ENCODE data around the gene SMC3. TPM values are rescaled to one million over a fixed set of nuclear protein-coding genes. Genes with fewer than 3 reads are reported as not detected.
"Not testable (repeated sequence)": the region's sequence is repeated elsewhere in the genome, so short reads cannot be mapped to it uniquely, and the experiment has no call there.

Gene SMC3
- total and polyA plus RNA-seq, 12 donors: 11.1 to 23.5 (median 20.0) TPM

DNA sequence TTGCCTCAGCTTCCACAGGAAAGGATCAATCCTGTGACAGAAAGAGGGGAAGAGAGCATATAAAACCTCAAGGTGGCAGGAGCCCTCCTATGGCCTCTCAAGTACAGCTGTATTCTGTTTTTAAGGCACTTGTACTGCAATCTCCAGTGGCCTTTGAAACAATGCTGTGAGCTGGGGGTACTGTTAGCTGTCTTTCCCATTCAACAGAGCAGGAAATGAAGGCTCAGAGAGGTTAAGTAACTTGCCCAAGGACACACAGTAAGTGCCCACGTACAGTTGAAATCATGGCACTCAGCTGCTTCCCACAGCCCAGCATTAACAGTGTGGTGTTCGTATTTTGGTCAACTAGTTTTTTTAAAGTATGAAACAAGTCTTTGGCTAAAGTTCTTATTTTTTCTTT, 35.8 kb upstream of the SMC3 start:
- no peak overlapping the region for H3K4me3 ChIP-seq
- peaks cover 0 to 13% (median 0%) of the 10 kb centered on the region in 7 donors for H3K27me3 ChIP-seq
- intact Hi-C loops (cut with DNase I): no loop called here
- H3K4me1 ChIP-seq: peaks cover 0 to 51% (median 10%) of the 10 kb centered on the region in 9 donors
- no peaks in the 10 kb centered on the region for H3K9me3 ChIP-seq
- no peak for ATAC-seq
- H3K36me3 ChIP-seq: no peaks in the 10 kb centered on the region
- no peak overlapping the region for H3K27ac ChIP-seq
- DNase-seq: no peak
- 94 to 99% methylated on average over 2 of the region's 2 CpGs for WGBS, 2 donors
- TF ChIP-seq, protein P1, sequence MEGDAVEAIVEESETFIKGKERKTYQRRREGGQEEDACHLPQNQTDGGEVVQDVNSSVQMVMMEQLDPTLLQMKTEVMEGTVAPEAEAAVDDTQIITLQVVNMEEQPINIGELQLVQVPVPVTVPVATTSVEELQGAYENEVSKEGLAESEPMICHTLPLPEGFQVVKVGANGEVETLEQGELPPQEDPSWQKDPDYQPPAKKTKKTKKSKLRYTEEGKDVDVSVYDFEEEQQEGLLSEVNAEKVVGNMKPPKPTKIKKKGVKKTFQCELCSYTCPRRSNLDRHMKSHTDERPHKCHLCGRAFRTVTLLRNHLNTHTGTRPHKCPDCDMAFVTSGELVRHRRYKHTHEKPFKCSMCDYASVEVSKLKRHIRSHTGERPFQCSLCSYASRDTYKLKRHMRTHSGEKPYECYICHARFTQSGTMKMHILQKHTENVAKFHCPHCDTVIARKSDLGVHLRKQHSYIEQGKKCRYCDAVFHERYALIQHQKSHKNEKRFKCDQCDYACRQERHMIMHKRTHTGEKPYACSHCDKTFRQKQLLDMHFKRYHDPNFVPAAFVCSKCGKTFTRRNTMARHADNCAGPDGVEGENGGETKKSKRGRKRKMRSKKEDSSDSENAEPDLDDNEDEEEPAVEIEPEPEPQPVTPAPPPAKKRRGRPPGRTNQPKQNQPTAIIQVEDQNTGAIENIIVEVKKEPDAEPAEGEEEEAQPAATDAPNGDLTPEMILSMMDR (IDR thresholded peaks at IDR 0.05): no peak

DNA sequence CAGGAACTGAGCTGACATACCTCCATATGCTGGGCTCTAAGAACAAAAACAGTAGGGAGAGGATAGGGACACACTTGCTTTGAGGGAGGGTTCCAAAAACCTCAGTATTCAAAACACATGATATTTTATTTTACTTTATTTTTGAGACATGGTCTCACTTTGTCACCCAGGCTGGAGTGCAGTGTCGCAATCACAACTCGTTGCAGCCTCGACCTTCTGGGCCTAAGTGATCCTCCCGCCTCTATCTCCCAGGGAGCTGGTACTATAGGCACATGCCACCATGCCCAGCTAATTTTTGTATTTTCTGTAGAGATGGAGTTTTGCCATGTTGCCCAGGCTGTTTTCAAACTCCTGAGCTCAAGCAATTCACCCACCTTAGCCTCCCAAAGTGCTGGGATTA, 34.9 kb upstream of the SMC3 start:
- DNase-seq; intact Hi-C loops (cut with DNase I); H3K27ac ChIP-seq; ATAC-seq; H3K36me3 ChIP-seq; H3K4me3 ChIP-seq; H3K9me3 ChIP-seq: not testable (repeated sequence)
- peaks cover 0 to 13% (median 0%) of the 10 kb centered on the region in 7 donors for H3K27me3 ChIP-seq
- WGBS, 2 donors: 92 to 95% methylated on average over 4 of the region's 4 CpGs
- peaks cover 0 to 52% (median 10%) of the 10 kb centered on the region in 9 donors for H3K4me1 ChIP-seq

DNA sequence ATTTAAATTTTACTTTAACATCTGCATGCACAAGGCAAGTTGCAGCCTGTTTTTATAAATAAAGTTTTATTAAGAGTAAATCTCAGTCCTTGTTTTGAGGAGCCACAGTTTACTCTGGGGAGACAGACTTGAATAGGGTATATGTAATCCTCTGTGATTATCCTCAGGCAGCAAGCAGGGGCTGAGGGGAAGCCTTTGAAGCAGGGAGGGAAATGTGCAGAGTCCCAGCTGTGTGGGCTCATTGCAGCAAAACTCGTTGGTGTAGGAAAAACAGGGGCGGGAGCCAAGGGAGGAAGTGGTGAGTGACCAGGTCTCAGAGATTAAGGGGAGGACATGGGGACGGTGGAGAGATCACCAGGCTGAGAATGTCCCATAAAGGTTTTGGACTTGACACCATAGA, 34.3 kb upstream of the SMC3 start:
- H3K4me3 ChIP-seq: no peak overlapping the region
- 27 to 31% methylated on average over 3 of the region's 3 CpGs for WGBS, 2 donors
- no peaks in the 10 kb centered on the region for H3K36me3 ChIP-seq
- H3K4me1 ChIP-seq: peaks cover 0 to 52% (median 10%) of the 10 kb centered on the region in 9 donors
- DNase-seq (no peak), ATAC-seq (no peak)
- intact Hi-C loops (cut with DNase I): no loop called here
- peaks cover 0 to 13% (median 0%) of the 10 kb centered on the region in 7 donors for H3K27me3 ChIP-seq
- TF ChIP-seq, protein P1 (IDR thresholded peaks at IDR 0.05): no peak
- no peaks in the 10 kb centered on the region for H3K9me3 ChIP-seq
- no peak overlapping the region for H3K27ac ChIP-seq

DNA sequence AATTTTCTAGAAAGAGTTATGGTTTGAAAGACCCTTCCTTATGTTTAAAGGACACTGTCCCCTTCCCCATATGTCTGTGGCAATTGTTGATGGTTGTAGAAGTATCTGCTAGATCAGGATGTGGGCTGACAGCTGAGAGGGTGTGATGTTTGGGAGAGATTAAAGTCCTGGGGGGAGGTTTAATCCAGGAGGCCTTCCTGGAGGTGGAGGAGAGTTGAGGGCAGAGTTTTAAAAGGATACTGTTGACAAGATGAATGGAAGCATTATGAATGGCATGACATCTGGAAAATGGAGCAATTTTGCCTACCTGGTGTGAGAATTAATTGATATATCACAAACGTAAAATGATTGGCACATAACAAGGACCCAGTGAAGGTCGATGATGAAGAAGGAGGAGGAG, 32.9 kb upstream of the SMC3 start:
- peaks cover 0 to 13% (median 0%) of the 10 kb centered on the region in 7 donors for H3K27me3 ChIP-seq
- no peaks in the 10 kb centered on the region for H3K36me3 ChIP-seq
- ATAC-seq (no peak), DNase-seq (no peak)
- no peaks in the 10 kb centered on the region for H3K9me3 ChIP-seq
- H3K4me3 ChIP-seq: no peak overlapping the region
- TF ChIP-seq, protein P1 (IDR thresholded peaks at IDR 0.05): no peak
- H3K4me1 ChIP-seq: peaks cover 0 to 38% (median 10%) of the 10 kb centered on the region in 9 donors
- no peak overlapping the region for H3K27ac ChIP-seq
- intact Hi-C loops (cut with DNase I): no loop called here
- WGBS, 2 donors: 85 to 88% methylated on average over 2 of the region's 2 CpGs

All from heart right ventricle (tissue), 16 donors.